ENCODE data around the gene KRTAP10-8.

GRCh38 chr21:44632067-44632466 is 20.2 kb downstream of the KRTAP10-8 start:
- TF ChIP-seq, protein P1, sequence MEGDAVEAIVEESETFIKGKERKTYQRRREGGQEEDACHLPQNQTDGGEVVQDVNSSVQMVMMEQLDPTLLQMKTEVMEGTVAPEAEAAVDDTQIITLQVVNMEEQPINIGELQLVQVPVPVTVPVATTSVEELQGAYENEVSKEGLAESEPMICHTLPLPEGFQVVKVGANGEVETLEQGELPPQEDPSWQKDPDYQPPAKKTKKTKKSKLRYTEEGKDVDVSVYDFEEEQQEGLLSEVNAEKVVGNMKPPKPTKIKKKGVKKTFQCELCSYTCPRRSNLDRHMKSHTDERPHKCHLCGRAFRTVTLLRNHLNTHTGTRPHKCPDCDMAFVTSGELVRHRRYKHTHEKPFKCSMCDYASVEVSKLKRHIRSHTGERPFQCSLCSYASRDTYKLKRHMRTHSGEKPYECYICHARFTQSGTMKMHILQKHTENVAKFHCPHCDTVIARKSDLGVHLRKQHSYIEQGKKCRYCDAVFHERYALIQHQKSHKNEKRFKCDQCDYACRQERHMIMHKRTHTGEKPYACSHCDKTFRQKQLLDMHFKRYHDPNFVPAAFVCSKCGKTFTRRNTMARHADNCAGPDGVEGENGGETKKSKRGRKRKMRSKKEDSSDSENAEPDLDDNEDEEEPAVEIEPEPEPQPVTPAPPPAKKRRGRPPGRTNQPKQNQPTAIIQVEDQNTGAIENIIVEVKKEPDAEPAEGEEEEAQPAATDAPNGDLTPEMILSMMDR (IDR thresholded peaks at IDR 0.05), result no peak
- TF ChIP-seq POLR2A (IDR thresholded peaks at IDR 0.05), result no peak
